Esophagus muscularis mucosa (tissue), 4 donors: ENCODE data around the gene GBP4.

Source experiments
- EP300 ChIP-seq: sonication (generic); formaldehyde crosslinking; IDR thresholded peaks from one replicate; pipeline ENCODE4 v1.6.1; 2017; ENCODE audit warnings: antibody characterized with exemption
- POLR2A ChIP-seq: fragments of 450-650 bp; IDR thresholded peaks from one replicate; pipeline ENCODE4 v1.6.1; 2017; ENCODE audit warnings: antibody characterized with exemption, moderate library complexity, mild to moderate bottlenecking, low read depth
- TF ChIP-seq, protein P1 (sequence below), 3 experiments: fragments of 200-600 bp in 2 of 3; fragments of 450-650 bp in 1 of 3; sonication (generic) in 2 of 3; IDR thresholded peaks; one replicate each; pipeline ENCODE4 v1.5.1; 2017 to 2019; ENCODE audit warnings: antibody characterized with exemption in 3 of 3, mild to moderate bottlenecking in 2 of 3, moderate library complexity in 1 of 3

DNA sequence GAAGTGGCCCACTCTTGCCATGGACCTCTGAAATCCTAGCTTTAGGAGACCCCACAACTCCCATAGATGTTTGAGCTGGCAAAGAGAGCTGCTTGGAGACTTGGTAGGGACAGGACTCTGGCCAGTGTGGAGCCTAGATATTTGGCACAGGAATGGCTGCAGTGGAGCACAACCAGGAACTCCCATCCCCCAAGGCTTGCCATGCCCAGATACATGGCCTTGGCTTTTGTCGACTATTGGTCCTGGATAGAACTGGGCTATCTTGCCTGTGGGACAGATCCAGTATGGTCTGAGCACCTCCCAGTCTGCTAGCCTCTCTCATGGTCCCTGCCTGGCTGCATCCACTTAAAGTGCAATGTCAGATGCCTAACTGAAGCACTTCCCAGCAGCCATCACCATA, 65.0 kb downstream of the GBP4 start:
- TF ChIP-seq POLR2A (no peak), EP300 (no peak)
- TF ChIP-seq, protein P1, sequence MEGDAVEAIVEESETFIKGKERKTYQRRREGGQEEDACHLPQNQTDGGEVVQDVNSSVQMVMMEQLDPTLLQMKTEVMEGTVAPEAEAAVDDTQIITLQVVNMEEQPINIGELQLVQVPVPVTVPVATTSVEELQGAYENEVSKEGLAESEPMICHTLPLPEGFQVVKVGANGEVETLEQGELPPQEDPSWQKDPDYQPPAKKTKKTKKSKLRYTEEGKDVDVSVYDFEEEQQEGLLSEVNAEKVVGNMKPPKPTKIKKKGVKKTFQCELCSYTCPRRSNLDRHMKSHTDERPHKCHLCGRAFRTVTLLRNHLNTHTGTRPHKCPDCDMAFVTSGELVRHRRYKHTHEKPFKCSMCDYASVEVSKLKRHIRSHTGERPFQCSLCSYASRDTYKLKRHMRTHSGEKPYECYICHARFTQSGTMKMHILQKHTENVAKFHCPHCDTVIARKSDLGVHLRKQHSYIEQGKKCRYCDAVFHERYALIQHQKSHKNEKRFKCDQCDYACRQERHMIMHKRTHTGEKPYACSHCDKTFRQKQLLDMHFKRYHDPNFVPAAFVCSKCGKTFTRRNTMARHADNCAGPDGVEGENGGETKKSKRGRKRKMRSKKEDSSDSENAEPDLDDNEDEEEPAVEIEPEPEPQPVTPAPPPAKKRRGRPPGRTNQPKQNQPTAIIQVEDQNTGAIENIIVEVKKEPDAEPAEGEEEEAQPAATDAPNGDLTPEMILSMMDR (IDR thresholded peaks at IDR 0.05), result no peak
